OCI-LY1 (cell line): Measurements from ENCODE around the gene CRTC3.
"Not testable (repeated sequence)": the region's sequence is repeated elsewhere in the genome, so short reads cannot be mapped to it uniquely, and the experiment has no call there.

ENCODE experiments used
- EZH2 ChIP-seq: fragments of 200-600 bp; sonication (generic), shearing (Covaris generic); IDR thresholded peaks from 2 replicates; pipeline ENCODE4 v1.8.0; 2017; ENCODE audit warnings: borderline replicate concordance, mixed run types, mild to moderate bottlenecking, antibody characterized with exemption, low read length, moderate library complexity, mixed read lengths
- TF ChIP-seq, protein P1 (sequence below): fragments of 200-600 bp; sonication (generic), shearing (Covaris generic); IDR thresholded peaks from 2 replicates; pipeline ENCODE4 v1.5.1; 2017; ENCODE audit warnings: mild to moderate bottlenecking, antibody characterized with exemption, low read length, moderate library complexity, mixed read lengths

DNA sequence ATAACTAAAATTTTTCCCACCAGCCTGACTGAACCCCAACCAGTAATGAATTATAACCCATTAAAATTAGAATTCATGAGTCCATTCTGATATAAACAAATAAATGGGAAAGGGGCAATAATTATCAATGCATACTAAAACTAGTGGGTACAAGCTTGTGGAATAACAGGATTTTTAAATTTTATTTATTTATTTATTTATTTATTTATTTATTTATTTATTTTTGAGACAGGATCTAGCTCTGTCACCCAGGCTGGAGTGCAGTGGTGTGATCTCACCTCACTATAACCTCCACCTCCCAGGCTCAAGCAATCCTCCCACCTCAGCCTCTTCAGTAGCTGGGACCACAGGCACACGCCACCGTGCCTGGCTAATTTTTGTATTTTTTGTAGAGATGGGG is 15.8 kb upstream of the CRTC3 start:
- TF ChIP-seq, protein P1, sequence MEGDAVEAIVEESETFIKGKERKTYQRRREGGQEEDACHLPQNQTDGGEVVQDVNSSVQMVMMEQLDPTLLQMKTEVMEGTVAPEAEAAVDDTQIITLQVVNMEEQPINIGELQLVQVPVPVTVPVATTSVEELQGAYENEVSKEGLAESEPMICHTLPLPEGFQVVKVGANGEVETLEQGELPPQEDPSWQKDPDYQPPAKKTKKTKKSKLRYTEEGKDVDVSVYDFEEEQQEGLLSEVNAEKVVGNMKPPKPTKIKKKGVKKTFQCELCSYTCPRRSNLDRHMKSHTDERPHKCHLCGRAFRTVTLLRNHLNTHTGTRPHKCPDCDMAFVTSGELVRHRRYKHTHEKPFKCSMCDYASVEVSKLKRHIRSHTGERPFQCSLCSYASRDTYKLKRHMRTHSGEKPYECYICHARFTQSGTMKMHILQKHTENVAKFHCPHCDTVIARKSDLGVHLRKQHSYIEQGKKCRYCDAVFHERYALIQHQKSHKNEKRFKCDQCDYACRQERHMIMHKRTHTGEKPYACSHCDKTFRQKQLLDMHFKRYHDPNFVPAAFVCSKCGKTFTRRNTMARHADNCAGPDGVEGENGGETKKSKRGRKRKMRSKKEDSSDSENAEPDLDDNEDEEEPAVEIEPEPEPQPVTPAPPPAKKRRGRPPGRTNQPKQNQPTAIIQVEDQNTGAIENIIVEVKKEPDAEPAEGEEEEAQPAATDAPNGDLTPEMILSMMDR = not testable (repeated sequence)
- TF ChIP-seq EZH2 = not testable (repeated sequence)
